ENCODE data around the gene PLVAP.

The PLVAP gene

GRCh38 chr19:17376935-17377600, at the start of gene PLVAP:
PLVAP (minus strand) TSS chr19:17377342; CDS start chr19:17377288, 54 bp downstream.
- H3K27me3 Mint-ChIP-seq (ENCODE audit: low read depth): no peaks in the 10 kb centered on the region
- peaks cover 3% of the 10 kb centered on the region for H3K36me3 Mint-ChIP-seq (ENCODE audit: low read depth)
- no peak within 1 kb of the TSS for H3K4me3 Mint-ChIP-seq
- peaks cover 7% of the 10 kb centered on the region for H3K9me3 Mint-ChIP-seq
- DNase-seq (ENCODE audit: low spot score): no peak
- no peak within 1 kb of the TSS for H3K27ac Mint-ChIP-seq
- peaks cover under 1% of the 10 kb centered on the region for H3K4me1 Mint-ChIP-seq (ENCODE audit: low read depth)

GRCh38 chr19:17424743-17425365, 47.7 kb upstream of the PLVAP start:
- no peak overlapping the region for H3K27ac Mint-ChIP-seq
- H3K9me3 Mint-ChIP-seq: no peaks in the 10 kb centered on the region
- no peaks in the 10 kb centered on the region for H3K27me3 Mint-ChIP-seq (ENCODE audit: low read depth)

GRCh38 chr19:17423429-17424208, 46.5 kb upstream of the PLVAP start:
- DNase-seq (ENCODE audit: low spot score): no peak
- peaks cover 4% of the 10 kb centered on the region for H3K36me3 Mint-ChIP-seq (ENCODE audit: low read depth)
- no peak overlapping the region for H3K27ac Mint-ChIP-seq
- H3K4me3 Mint-ChIP-seq: no peak overlapping the region
- no peaks in the 10 kb centered on the region for H3K9me3 Mint-ChIP-seq
- no peaks in the 10 kb centered on the region for H3K27me3 Mint-ChIP-seq (ENCODE audit: low read depth)
- H3K4me1 Mint-ChIP-seq (ENCODE audit: low read depth): peaks cover 13% of the 10 kb centered on the region

More at GRCh38 chr19:17424743-17425365, 47.7 kb upstream of the PLVAP start:
- Mint-ChIP-seq H3K4me1 (ENCODE audit: low read depth) (peaks cover 7% of the 10 kb centered on the region), H3K4me3 (no peak overlapping the region), H3K36me3 (ENCODE audit: low read depth) (peaks cover 4% of the 10 kb centered on the region)
- DNase-seq (ENCODE audit: low spot score): peak; percentile 20

- Mint-ChIP-seq H3K36me3 (ENCODE audit: low read depth) (peaks cover 8% of the 10 kb centered on the region), H3K4me1 (ENCODE audit: low read depth) (peaks cover 13% of the 10 kb centered on the region), H3K27ac (no peak overlapping the region), H3K27me3 (ENCODE audit: low read depth) (no peaks in the 10 kb centered on the region), H3K4me3 (no peak overlapping the region), H3K9me3 (no peaks in the 10 kb centered on the region)
- no peak for DNase-seq (ENCODE audit: low spot score)
Measured at GRCh38 chr19:17421942-17422341, 44.8 kb upstream of the PLVAP start.

GRCh38 chr19:17420475-17420924, 43.4 kb upstream of the PLVAP start:
- no peaks in the 10 kb centered on the region for H3K9me3 Mint-ChIP-seq
- peaks cover 13% of the 10 kb centered on the region for H3K36me3 Mint-ChIP-seq (ENCODE audit: low read depth)
- peaks cover 13% of the 10 kb centered on the region for H3K4me1 Mint-ChIP-seq (ENCODE audit: low read depth)
- H3K4me3 Mint-ChIP-seq: peak overlapping the region; percentile 96
- peak; percentile 18 for DNase-seq (ENCODE audit: low spot score)
- H3K27ac Mint-ChIP-seq: peak overlapping the region; percentile 85
- no peaks in the 10 kb centered on the region for H3K27me3 Mint-ChIP-seq (ENCODE audit: low read depth)

- H3K36me3 Mint-ChIP-seq (ENCODE audit: low read depth): peaks cover 14% of the 10 kb centered on the region
- H3K27ac Mint-ChIP-seq: peak within 1 kb of the TSS; percentile 91
- H3K4me3 Mint-ChIP-seq: peak within 1 kb of the TSS; percentile 96
- H3K9me3 Mint-ChIP-seq: no peaks in the 10 kb centered on the region
- no peaks in the 10 kb centered on the region for H3K27me3 Mint-ChIP-seq (ENCODE audit: low read depth)
- peaks cover 13% of the 10 kb centered on the region for H3K4me1 Mint-ChIP-seq (ENCODE audit: low read depth)
- peak; percentile 96 for DNase-seq (ENCODE audit: low spot score)
Measured at GRCh38 chr19:17419621-17420474, 42.7 kb upstream of the PLVAP start, which contains the start of gene MVB12A. MVB12A (plus strand) TSS chr19:17420047; CDS start chr19:17420136, 89 bp downstream.

- Mint-ChIP-seq H3K9me3 (no peaks in the 10 kb centered on the region), H3K27me3 (ENCODE audit: low read depth) (no peaks in the 10 kb centered on the region), H3K4me1 (ENCODE audit: low read depth) (peaks cover 12% of the 10 kb centered on the region), H3K27ac (peak overlapping the region; percentile 91), H3K36me3 (ENCODE audit: low read depth) (peaks cover 18% of the 10 kb centered on the region), H3K4me3 (peak overlapping the region; percentile 96)
- DNase-seq (ENCODE audit: low spot score): no peak
Measured at GRCh38 chr19:17419154-17419620, 42.0 kb upstream of the PLVAP start.

- peak overlapping the region; percentile 91 for H3K27ac Mint-ChIP-seq
- H3K4me1 Mint-ChIP-seq (ENCODE audit: low read depth): peaks cover 10% of the 10 kb centered on the region
Measured at GRCh38 chr19:17418710-17419109, 41.6 kb upstream of the PLVAP start.

GRCh38 chr19:17415121-17415520, 38.0 kb upstream of the PLVAP start:
- H3K27me3 Mint-ChIP-seq (ENCODE audit: low read depth): no peaks in the 10 kb centered on the region
- DNase-seq (ENCODE audit: low spot score): no peak
- peaks cover 29% of the 10 kb centered on the region for H3K36me3 Mint-ChIP-seq (ENCODE audit: low read depth)
- H3K9me3 Mint-ChIP-seq: no peaks in the 10 kb centered on the region
- no peak overlapping the region for H3K4me3 Mint-ChIP-seq
- H3K27ac Mint-ChIP-seq: no peak overlapping the region
- H3K4me1 Mint-ChIP-seq (ENCODE audit: low read depth): peaks cover 8% of the 10 kb centered on the region

More at GRCh38 chr19:17418710-17419109, 41.6 kb upstream of the PLVAP start:
- Mint-ChIP-seq H3K9me3 (no peaks in the 10 kb centered on the region), H3K36me3 (ENCODE audit: low read depth) (peaks cover 20% of the 10 kb centered on the region), H3K27me3 (ENCODE audit: low read depth) (no peaks in the 10 kb centered on the region), H3K4me3 (peak overlapping the region; percentile 96)
- no peak for DNase-seq (ENCODE audit: low spot score)

GRCh38 chr19:17414097-17414496, 37.0 kb upstream of the PLVAP start:
- Mint-ChIP-seq H3K27me3 (ENCODE audit: low read depth) (no peaks in the 10 kb centered on the region), H3K36me3 (ENCODE audit: low read depth) (peaks cover 29% of the 10 kb centered on the region), H3K4me3 (no peak overlapping the region), H3K9me3 (no peaks in the 10 kb centered on the region), H3K27ac (no peak overlapping the region), H3K4me1 (ENCODE audit: low read depth) (peaks cover 4% of the 10 kb centered on the region)
- DNase-seq (ENCODE audit: low spot score): no peak

GRCh38 chr19:17411801-17412200, 34.7 kb upstream of the PLVAP start:
- no peaks in the 10 kb centered on the region for H3K27me3 Mint-ChIP-seq (ENCODE audit: low read depth)
- H3K4me3 Mint-ChIP-seq: no peak overlapping the region
- peaks cover 30% of the 10 kb centered on the region for H3K36me3 Mint-ChIP-seq (ENCODE audit: low read depth)
- H3K9me3 Mint-ChIP-seq: no peaks in the 10 kb centered on the region
- no peak for DNase-seq (ENCODE audit: low spot score)
- peaks cover 10% of the 10 kb centered on the region for H3K4me1 Mint-ChIP-seq (ENCODE audit: low read depth)
- H3K27ac Mint-ChIP-seq: no peak overlapping the region

- H3K4me1 Mint-ChIP-seq (ENCODE audit: low read depth): peaks cover 15% of the 10 kb centered on the region
- H3K36me3 Mint-ChIP-seq (ENCODE audit: low read depth): peaks cover 28% of the 10 kb centered on the region
- no peaks in the 10 kb centered on the region for H3K9me3 Mint-ChIP-seq
- no peak overlapping the region for H3K4me3 Mint-ChIP-seq
- no peak overlapping the region for H3K27ac Mint-ChIP-seq
- no peak for DNase-seq (ENCODE audit: low spot score)
- H3K27me3 Mint-ChIP-seq (ENCODE audit: low read depth): no peaks in the 10 kb centered on the region
Measured at GRCh38 chr19:17409990-17410389, 32.8 kb upstream of the PLVAP start.

GRCh38 chr19:17406887-17407196, 29.7 kb upstream of the PLVAP start:
- no peak for DNase-seq (ENCODE audit: low spot score)
- peaks cover 32% of the 10 kb centered on the region for H3K36me3 Mint-ChIP-seq (ENCODE audit: low read depth)
- peak overlapping the region; percentile 89 for H3K27ac Mint-ChIP-seq
- peaks cover 25% of the 10 kb centered on the region for H3K4me1 Mint-ChIP-seq (ENCODE audit: low read depth)
- no peaks in the 10 kb centered on the region for H3K27me3 Mint-ChIP-seq (ENCODE audit: low read depth)
- H3K9me3 Mint-ChIP-seq: no peaks in the 10 kb centered on the region
- H3K4me3 Mint-ChIP-seq: peak overlapping the region; percentile 95

Measured in T-helper 2 cell treated with Interferon-gamma antibody and Interleukin-4, amounts not matched to agents 5 μg/mL and 100 μg/mL, for 36 hours (primary cell).